Breast epithelium (tissue), 4 donors: ENCODE data around the gene VIPAS39. TPM values are rescaled to one million over a fixed set of nuclear protein-coding genes. Genes with fewer than 3 reads are reported as not detected.

ENCODE experiments used
- DNase-seq, 2 donors: peaks; one replicate each; pipeline ENCODE4 v3.0.0-alpha.2; 2019; ENCODE audit warnings: low spot score in 2 of 2
- H3K27ac ChIP-seq, 2 donors: fragments of 200-600 bp; sonication (generic) in 1 of 2; one replicate each; pipeline ENCODE4 v1.5.1; 2016 to 2019; ENCODE audit warnings: mild to moderate bottlenecking in 1 of 2
- H3K27me3 ChIP-seq, 2 donors: fragments of 200-600 bp; sonication (generic) in 1 of 2; one replicate each; pipeline versions ENCODE4 v1.5.1 to v1.6.0; 2017 to 2019; ENCODE audit warnings: control low read depth in 1 of 2, mild to moderate bottlenecking in 1 of 2
- H3K36me3 ChIP-seq: fragments of 200-600 bp; one replicate; pipeline ENCODE4 v1.5.1; 2019
- H3K4me1 ChIP-seq, 2 donors: fragments of 200-600 bp; sonication (generic); one replicate each; pipeline ENCODE4 v1.5.1; 2016 to 2019; ENCODE audit warnings: control low read depth in 1 of 2
- H3K4me3 ChIP-seq, 3 donors: fragments of 200-600 bp; sonication (generic); 1 replicate in 2 of 3; 2 replicates in 1 of 3; pipeline ENCODE4 v1.5.1; 2016 to 2019; ENCODE audit warnings: mild to moderate bottlenecking in 3 of 3, moderate library complexity in 2 of 3
- H3K9me3 ChIP-seq, 2 donors: fragments of 200-600 bp; sonication (generic) in 1 of 2; one replicate each; pipeline ENCODE4 v1.5.1; 2016 to 2019; ENCODE audit warnings: control low read depth in 1 of 2
- CTCF ChIP-seq, 3 donors: fragments of 450-650 bp; IDR thresholded peaks; one replicate each; pipeline ENCODE4 v1.5.1; 2016 to 2017; ENCODE audit warnings: antibody characterized with exemption in 3 of 3, mild to moderate bottlenecking in 3 of 3, moderate library complexity in 3 of 3
- POLR2A ChIP-seq: fragments of 450-650 bp; IDR thresholded peaks from one replicate; pipeline ENCODE4 v1.6.1; 2016; ENCODE audit warnings: antibody characterized with exemption, mild to moderate bottlenecking, moderate library complexity
- POLR2AphosphoS5 ChIP-seq, 3 donors: sonication (generic); formaldehyde crosslinking; IDR thresholded peaks; one replicate each; pipeline ENCODE4 v1.6.1; 2017; ENCODE audit warnings: antibody characterized with exemption in 3 of 3
- intact Hi-C: fragments of 100-400 bp; cut with DNase I; formaldehyde crosslinking; loops from one replicate; pipeline ENCODE4 v1.15.1; 2023; ENCODE audit warnings: low total_unique reads
- total RNA-seq, 3 donors: library from RNA; depleted of rRNA; stranded (reverse); fragments of >200 nt; gene quantifications; one replicate each; pipeline ENCODE4 v1.1.0, GENCODE V29; 2016

Gene VIPAS39
- total RNA-seq, 3 donors from 2014 or later, result 14.7 to 25.9 (median 19.2) TPM

DNA sequence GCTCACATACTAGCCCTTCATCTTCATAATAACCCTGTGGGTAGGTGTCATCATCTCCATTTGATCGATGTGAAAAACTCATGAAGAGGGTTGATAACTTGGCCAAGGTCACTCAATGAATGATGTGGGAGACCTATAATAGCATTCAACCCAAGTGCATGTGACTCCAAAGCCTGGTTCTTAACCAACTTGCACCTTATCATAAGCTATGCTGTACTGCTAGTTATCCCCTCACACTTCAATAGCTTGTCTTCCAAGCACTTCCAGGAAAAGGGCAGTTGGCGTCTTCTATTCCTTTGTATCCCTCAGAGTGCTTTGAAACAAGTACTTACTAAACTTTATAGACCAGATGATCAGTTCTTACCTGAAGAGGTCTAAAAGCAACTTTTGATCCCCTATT is 15.2 kb downstream of the VIPAS39 start:
- no peak overlapping the region for H3K27ac ChIP-seq
- H3K9me3 ChIP-seq, result no peaks in the 10 kb centered on the region

DNA sequence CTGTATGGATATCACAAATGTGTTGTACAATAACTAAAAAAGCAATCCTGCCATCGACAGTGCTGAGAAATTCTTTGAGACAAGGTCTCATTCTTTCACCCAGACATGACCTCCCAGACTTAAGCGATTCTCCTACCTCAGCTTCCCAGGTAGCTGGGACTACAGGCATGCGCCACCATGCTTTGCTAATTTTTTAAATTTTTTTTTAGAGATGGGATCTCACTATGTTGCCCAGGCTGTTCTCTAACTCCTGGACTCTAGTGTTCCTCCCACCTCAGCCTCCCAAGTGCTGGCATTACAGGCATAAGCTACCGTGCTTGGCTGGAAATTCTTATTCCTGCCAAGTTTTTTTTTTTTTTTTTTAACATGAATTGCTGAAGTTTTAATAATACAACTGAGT is 17.5 kb downstream of the VIPAS39 start:
- Histone ChIP-seq H3K36me3 (peaks cover 24% of the 10 kb centered on the region), H3K9me3 (no peaks in the 10 kb centered on the region), H3K4me1 (no peaks in the 10 kb centered on the region), H3K27me3 (no peaks in the 10 kb centered on the region), H3K4me3 (no peak overlapping the region), H3K27ac (no peak overlapping the region)
- TF ChIP-seq POLR2A, result no peak
- TF ChIP-seq POLR2AphosphoS5 (IDR thresholded peaks at IDR 0.05), result no peak
- no peak for TF ChIP-seq CTCF (IDR thresholded peaks at IDR 0.05)
- no peak for DNase-seq
- intact Hi-C loops, result no loop called here

More for the DNA sequence above, 15.2 kb downstream of the VIPAS39 start:
- H3K4me1 ChIP-seq, result no peaks in the 10 kb centered on the region
- H3K27me3 ChIP-seq, result no peaks in the 10 kb centered on the region
- intact Hi-C loops, result no loop called here
- H3K4me3 ChIP-seq, result no peak overlapping the region
- no peak for TF ChIP-seq POLR2AphosphoS5 (IDR thresholded peaks at IDR 0.05)
- H3K36me3 ChIP-seq, result peaks cover 18% of the 10 kb centered on the region
- no peak for DNase-seq

DNA sequence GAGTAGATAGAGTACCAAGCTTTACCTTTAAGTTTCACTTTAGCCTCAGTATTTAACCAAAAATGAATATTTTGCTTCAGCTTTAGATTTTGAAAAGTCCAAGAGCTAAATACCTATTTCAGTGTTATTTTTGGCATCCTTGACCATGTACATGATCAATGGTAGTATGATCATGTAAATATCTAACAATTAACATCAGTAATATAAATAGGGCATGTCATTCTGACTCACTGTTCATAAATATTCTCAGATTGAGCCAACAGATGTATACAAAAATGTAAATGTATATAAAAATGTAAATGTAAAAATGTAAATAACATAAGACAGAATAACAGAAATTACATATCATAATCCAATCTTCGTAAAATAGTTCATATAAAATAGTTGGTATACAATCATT is 18.8 kb downstream of the VIPAS39 start:
- Histone ChIP-seq H3K36me3 (peaks cover 24% of the 10 kb centered on the region), H3K27me3 (no peaks in the 10 kb centered on the region), H3K4me1 (no peaks in the 10 kb centered on the region), H3K4me3 (no peak overlapping the region), H3K27ac (no peak overlapping the region), H3K9me3 (no peaks in the 10 kb centered on the region)
- intact Hi-C loops, result no loop called here
- TF ChIP-seq CTCF (IDR thresholded peaks at IDR 0.05) (no peak), POLR2A (no peak), POLR2AphosphoS5 (IDR thresholded peaks at IDR 0.05) (no peak)
- no peak for DNase-seq

- Histone ChIP-seq H3K4me1 (no peaks in the 10 kb centered on the region), H3K27ac (no peak overlapping the region), H3K27me3 (no peaks in the 10 kb centered on the region), H3K4me3 (no peak overlapping the region), H3K36me3 (peaks cover 16% of the 10 kb centered on the region), H3K9me3 (no peaks in the 10 kb centered on the region)
- intact Hi-C loops, result no loop called here
- TF ChIP-seq POLR2AphosphoS5 (IDR thresholded peaks at IDR 0.05) (no peak), CTCF (IDR thresholded peaks at IDR 0.05) (no peak), POLR2A (no peak)
- DNase-seq, result no peak
These were observed 21.4 kb downstream of the VIPAS39 start for GRCh38 chr14:77436042-77436441.

- peaks cover 30% of the 10 kb centered on the region for H3K36me3 ChIP-seq
- no peaks in the 10 kb centered on the region for H3K4me1 ChIP-seq
- no peak for DNase-seq
- no peak overlapping the region for H3K27ac ChIP-seq
- intact Hi-C loops, result no loop called here
- H3K27me3 ChIP-seq, result no peaks in the 10 kb centered on the region
- H3K4me3 ChIP-seq, result no peak overlapping the region
- no peak for TF ChIP-seq POLR2A
- no peak for TF ChIP-seq POLR2AphosphoS5 (IDR thresholded peaks at IDR 0.05)
- TF ChIP-seq CTCF (IDR thresholded peaks at IDR 0.05), result no peak
- H3K9me3 ChIP-seq, result no peaks in the 10 kb centered on the region
These were observed 31.0 kb downstream of the VIPAS39 start for GRCh38 chr14:77426396-77426795.

DNA sequence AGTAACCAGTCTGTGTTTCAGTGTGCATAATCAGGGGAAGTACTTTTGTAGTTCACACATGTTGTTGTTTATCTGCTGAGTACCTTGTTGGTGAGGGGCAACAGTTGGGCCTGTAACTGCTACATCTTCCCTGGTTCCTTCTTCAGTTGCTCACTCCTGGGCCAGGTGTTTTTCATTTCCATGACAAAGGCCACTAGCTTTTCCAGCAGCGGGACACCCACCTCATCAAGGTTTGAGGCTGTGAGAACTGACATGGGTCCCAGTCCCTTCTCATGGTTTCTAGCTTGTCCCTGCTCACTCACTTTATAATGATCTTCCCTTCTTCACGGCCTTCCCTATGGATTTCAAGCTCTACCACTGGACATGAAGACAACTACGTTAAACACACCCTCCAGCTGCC is 32.5 kb downstream of the VIPAS39 start:
- no peak for DNase-seq
- Histone ChIP-seq H3K36me3 (peaks cover 30% of the 10 kb centered on the region), H3K4me3 (no peak overlapping the region), H3K4me1 (no peaks in the 10 kb centered on the region), H3K9me3 (peaks cover 1 to 10% of the 10 kb centered on the region in 2 donors), H3K27ac (no peak overlapping the region), H3K27me3 (no peaks in the 10 kb centered on the region)
- intact Hi-C loops, result no loop called here
- TF ChIP-seq POLR2AphosphoS5 (IDR thresholded peaks at IDR 0.05) (no peak), POLR2A (no peak), CTCF (IDR thresholded peaks at IDR 0.05) (no peak)
